Measurements from ENCODE around the gene CREG1. TPM values are rescaled to one million over a fixed set of nuclear protein-coding genes. Genes with fewer than 3 reads are reported as not detected.
A peak's percentile ranks its signal among the peaks of the same experiment; 100 is the strongest.

The CREG1 gene
- 46.2 and 54.7 TPM in 2 replicates for total RNA-seq (2014; rRNA removed; shearing (Covaris generic))

DNA sequence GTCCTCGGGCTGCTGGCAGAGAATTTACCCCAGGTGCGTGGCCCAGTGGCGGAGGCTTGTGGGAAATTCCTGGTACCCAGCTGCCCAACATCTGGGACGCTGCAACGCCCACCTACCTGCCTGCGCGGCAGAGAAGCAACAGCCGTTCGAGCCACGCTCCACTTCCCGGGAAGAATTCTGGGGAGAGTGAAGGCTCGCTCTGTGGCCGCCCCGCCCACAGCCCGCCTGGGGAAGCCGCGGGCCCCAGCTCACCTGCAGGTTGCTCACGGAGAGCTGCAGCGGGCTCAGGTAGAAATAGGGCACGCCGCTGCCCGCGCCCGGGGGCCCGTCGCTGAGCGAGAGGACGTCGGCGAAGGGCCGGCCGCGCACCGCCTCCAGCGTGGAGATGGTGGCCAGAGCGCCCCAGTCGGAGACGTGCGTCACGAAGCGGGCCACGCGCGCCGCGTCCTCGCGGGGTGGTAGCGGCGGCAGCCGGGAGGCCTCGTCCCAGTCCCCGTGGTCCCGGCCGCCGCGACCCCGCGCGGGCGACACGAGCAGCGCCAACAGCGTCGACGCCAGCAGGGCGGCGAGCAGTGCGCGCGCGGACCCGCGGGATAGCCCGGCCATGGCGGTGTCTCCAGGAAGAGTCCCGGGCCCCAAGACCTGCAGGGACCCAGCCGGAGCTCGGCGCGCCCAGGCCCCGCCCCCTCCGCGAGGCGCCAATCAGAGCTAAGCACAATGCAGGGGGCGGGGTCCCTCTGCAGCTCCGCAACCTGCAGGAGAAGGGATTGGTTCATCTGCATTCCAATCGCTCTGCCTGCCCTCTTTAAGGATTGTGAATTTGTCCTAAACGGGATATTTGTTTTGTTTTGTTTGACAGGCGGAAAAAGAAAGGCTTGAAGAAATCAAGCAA is at the start of gene CREG1:
TSS of gene CREG1 (minus strand) at position 627 of the 892 bp plus-strand sequence.
- Histone ChIP-seq H3K9me3 (replicated peaks) (no peaks in the 10 kb centered on the region), H3K27ac (no peak within 1 kb of the TSS), H3K36me3 (0 out of 2 replicates have a peak, but pooled peaks cover 4% of the 10 kb centered on the region), H3K4me1 (replicated peaks) (peaks cover 11% of the 10 kb centered on the region), H3K27me3 (replicated peaks) (no peaks in the 10 kb centered on the region), H3K4me3 (peak within 1 kb of the TSS; percentile 83)
- DNase-seq (ENCODE audit: low read depth in 1 of 2, low spot score in 2 of 2), result peak; percentile 90 to 92

DNA sequence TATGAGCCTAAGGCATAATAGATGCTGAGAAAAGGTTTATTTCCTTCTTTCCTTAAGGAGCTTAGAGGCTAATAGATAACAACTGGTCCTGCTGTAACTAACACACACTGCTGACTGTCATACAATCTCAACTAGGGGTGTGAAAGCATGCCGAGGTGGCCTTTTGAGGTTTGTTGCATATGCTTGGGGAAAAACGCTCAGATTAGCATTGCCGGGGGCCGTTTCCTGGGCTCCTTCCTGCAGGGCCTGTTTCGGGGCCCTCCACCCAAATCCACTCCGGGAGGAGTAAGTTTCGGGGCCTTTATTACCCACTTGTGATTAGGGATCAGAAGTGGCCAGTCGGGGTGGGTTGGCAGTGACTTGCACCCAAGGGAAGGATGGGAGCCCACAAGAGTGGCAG is 49.3 kb upstream of the CREG1 start:
- no peak overlapping the region for H3K4me3 ChIP-seq
- no peak for DNase-seq (ENCODE audit: low read depth in 1 of 2, low spot score in 2 of 2)
- no peak overlapping the region for H3K27ac ChIP-seq
- 0 out of 2 replicates have a peak, but pooled peaks cover 5% of the 10 kb centered on the region for H3K9me3 ChIP-seq (replicated peaks)
- no peaks in the 10 kb centered on the region for H3K27me3 ChIP-seq (replicated peaks)
- H3K36me3 ChIP-seq, result no peaks in the 10 kb centered on the region
- no peaks in the 10 kb centered on the region for H3K4me1 ChIP-seq (replicated peaks)

DNA sequence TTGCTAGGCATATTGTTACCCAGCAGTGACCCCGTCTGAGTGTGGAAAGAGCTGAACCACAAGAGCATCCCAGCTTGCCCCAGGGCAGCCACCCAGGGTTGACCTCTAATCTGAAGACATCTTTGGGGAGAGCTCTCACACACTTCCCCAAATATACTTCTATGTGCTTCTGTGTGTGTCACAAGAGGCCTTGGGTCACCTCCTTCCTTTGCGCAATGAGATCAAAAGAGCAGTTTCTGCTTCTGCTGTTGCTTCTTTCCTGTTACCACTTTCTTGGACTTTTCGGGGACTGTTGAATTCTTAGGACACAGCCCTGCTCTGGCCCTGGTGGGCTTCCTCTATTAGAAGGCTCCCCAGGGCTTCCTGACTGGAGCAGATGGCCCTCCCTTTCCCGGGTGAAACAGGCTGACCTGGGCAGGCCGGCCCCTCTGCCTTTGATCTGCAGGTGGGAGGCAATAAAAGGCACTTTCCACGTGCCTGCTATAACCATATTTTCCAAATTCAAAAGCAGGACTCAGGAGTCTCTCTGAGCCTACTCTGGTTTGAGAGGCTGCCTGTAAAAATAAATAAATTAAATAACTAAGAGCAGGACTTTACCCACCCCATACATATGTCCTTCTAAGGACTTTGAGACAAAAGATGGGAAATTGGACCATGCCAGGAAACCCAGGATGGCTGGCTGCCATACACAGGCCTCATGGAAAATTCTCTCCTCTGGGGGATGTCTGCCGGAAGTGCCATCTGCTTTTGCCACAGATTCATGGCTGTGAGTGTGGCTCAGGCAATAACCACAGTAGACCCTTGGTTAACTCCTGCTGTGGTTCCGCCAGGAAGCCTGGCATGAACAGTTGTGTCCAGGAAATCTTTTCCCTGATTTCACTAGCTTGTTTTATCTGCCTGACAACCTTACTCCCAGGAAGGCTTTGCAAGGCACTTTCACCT is 48.2 kb upstream of the CREG1 start:
- Histone ChIP-seq H3K36me3 (no peaks in the 10 kb centered on the region), H3K4me1 (replicated peaks) (no peaks in the 10 kb centered on the region), H3K9me3 (replicated peaks) (no peaks in the 10 kb centered on the region), H3K4me3 (no peak overlapping the region), H3K27ac (no peak overlapping the region), H3K27me3 (replicated peaks) (no peaks in the 10 kb centered on the region)
- DNase-seq (ENCODE audit: low read depth in 1 of 2, low spot score in 2 of 2), result no peak

DNA sequence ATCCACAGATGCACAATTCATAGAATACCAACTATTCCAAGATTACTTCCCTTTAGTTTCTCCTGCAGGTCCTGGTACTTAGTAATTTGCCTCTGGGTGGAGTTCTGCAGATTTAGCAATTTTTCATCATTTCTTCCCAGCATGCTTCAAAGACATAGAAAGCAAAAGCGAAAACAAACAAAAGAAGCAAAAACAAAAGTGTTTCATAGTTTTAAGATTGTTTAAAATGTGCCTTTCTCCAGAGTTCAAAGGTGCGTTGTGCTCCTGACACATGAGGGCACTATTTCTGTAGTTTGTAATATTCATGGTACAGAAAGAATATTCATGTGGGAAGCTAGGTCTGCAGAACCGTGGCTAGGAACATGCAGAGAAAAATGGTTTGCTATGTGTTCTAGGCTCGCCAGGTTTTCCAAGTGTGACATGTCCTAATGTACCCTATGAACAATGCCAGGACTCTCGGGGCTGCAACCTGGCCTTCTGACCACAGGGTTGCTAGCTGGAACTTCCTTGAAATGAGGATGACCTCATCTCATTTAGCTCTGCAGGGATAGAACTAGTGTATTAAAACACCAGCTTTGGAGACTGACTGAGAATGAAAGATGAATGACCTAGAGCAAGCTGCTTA is 46.5 kb upstream of the CREG1 start:
- Histone ChIP-seq H3K27ac (no peak overlapping the region), H3K9me3 (replicated peaks) (no peaks in the 10 kb centered on the region), H3K4me3 (no peak overlapping the region), H3K36me3 (no peaks in the 10 kb centered on the region), H3K27me3 (replicated peaks) (0 out of 2 replicates have a peak, but pooled peaks cover 4% of the 10 kb centered on the region), H3K4me1 (replicated peaks) (no peaks in the 10 kb centered on the region)
- peak in 1 of 2 experiments; percentile 35 for DNase-seq (ENCODE audit: low read depth in 1 of 2, low spot score in 2 of 2)

DNA sequence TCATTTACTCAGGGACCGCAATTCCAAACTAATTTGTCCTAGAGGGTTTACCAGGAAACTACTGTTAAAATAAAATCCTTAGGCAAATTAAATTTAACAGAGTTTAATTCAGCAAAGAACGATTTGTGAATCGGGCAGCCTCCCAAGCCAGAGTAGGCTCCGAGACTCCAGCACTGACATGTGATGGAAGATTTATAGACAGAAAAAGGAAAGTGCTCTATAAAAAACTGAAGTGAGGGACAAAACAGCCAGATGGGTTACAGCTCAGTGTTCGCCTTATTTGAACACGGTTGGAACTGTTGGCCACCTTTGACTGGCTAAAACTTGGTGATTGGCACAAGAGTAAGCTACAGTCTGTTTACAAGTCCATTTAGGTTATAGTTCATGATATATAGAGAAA is 41.3 kb upstream of the CREG1 start:
- Histone ChIP-seq H3K27me3 (replicated peaks) (peaks cover 9% of the 10 kb centered on the region), H3K27ac (no peak overlapping the region), H3K4me3 (no peak overlapping the region), H3K9me3 (replicated peaks) (no peaks in the 10 kb centered on the region), H3K4me1 (replicated peaks) (no peaks in the 10 kb centered on the region), H3K36me3 (no peaks in the 10 kb centered on the region)
- no peak for DNase-seq (ENCODE audit: low read depth in 1 of 2, low spot score in 2 of 2)

DNA sequence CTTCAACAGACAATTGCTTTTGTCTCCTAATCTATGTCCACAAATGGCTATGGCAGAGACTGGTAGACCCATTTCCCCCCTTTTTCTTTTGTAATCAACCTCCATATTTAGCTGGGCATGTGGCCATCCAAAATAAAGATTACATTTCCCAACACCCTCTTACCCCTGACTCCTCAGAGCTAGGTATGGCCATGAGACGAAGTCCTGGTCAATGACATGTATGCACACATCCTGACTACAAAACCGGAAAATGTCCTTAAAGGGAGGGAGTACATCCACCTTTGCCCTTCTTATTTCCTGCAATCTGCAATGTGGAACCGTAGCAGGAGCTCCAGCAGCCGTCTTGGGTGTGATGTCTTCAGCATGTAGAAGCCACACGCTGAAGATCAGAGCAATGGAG is 40.3 kb upstream of the CREG1 start:
- Histone ChIP-seq H3K27ac (no peak overlapping the region), H3K27me3 (replicated peaks) (peaks cover 9% of the 10 kb centered on the region), H3K9me3 (replicated peaks) (no peaks in the 10 kb centered on the region), H3K36me3 (no peaks in the 10 kb centered on the region), H3K4me1 (replicated peaks) (no peaks in the 10 kb centered on the region), H3K4me3 (no peak overlapping the region)
- DNase-seq (ENCODE audit: low read depth in 1 of 2, low spot score in 2 of 2), result no peak

DNA sequence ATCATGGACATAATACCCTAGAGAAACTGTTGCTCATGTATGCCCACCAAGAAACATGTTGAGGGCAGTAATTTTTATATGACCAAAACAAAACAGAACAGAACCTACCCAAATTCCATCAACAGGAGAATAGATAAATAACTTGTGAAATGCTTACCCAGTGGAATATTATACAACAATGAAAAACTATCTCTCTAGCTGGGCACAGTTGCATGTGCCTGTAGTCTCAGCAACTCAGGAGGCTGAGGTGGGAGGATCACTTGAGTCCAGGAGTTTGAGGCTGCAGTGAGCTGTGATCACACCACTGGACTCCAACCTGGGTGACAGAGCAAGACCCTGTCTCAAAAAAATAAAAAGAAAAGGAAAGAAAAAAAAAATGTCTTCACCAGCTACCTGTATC is 38.9 kb upstream of the CREG1 start:
- H3K4me1 ChIP-seq (replicated peaks), result no peaks in the 10 kb centered on the region
- H3K27ac ChIP-seq, result no peak overlapping the region
- no peaks in the 10 kb centered on the region for H3K36me3 ChIP-seq
- no peak for DNase-seq (ENCODE audit: low read depth in 1 of 2, low spot score in 2 of 2)
- no peaks in the 10 kb centered on the region for H3K9me3 ChIP-seq (replicated peaks)
- H3K27me3 ChIP-seq (replicated peaks), result peaks cover 9% of the 10 kb centered on the region
- H3K4me3 ChIP-seq, result no peak overlapping the region

DNA sequence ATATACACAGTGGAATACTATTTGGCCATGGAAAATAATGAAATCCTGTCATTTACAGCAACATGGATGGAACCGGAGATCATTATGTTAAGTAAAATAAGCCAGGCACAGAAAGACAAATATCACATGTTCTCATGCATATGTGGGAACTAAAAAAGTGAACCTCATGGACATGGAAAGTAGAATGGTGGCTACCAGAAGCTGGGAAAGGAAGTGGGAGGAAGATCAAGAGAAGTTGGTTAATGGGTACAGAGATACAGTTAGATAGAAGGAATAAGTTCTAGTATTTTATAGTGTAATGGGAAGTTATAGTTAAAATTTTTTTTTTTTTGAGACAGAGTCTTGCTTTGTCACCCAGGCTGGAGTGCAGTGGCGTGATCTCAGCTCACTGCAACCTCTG is 34.8 kb upstream of the CREG1 start:
- no peak for DNase-seq (ENCODE audit: low read depth in 1 of 2, low spot score in 2 of 2)
- H3K4me1 ChIP-seq (replicated peaks), result no peaks in the 10 kb centered on the region
- no peaks in the 10 kb centered on the region; the same call in 1 of the 2 replicates for H3K27me3 ChIP-seq (replicated peaks)
- no peaks in the 10 kb centered on the region for H3K9me3 ChIP-seq (replicated peaks)
- H3K4me3 ChIP-seq, result no peak overlapping the region
- no peaks in the 10 kb centered on the region for H3K36me3 ChIP-seq
- H3K27ac ChIP-seq, result no peak overlapping the region

DNA sequence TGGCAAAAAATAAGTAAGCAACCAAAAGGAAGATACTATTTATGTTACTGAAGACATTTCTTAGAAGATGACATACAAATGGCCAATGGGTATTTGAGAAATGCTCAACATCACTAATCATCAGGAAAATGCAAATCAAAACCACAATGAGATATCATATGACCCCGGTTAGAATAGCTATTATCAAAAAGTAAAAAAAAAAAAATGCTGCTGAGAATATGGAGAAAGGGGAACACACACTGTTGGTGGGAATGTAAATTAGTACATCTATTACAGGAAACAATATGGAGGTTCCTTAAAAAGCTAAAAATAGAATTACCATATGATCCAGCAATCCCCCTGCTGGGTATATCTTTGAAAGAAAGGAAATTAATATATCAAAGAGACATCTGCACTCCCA is 34.3 kb upstream of the CREG1 start:
- no peak overlapping the region for H3K27ac ChIP-seq
- no peaks in the 10 kb centered on the region for H3K27me3 ChIP-seq (replicated peaks)
- no peaks in the 10 kb centered on the region for H3K9me3 ChIP-seq (replicated peaks)
- DNase-seq (ENCODE audit: low read depth in 1 of 2, low spot score in 2 of 2), result no peak
- no peaks in the 10 kb centered on the region for H3K4me1 ChIP-seq (replicated peaks)
- no peaks in the 10 kb centered on the region for H3K36me3 ChIP-seq
- no peak overlapping the region for H3K4me3 ChIP-seq

DNA sequence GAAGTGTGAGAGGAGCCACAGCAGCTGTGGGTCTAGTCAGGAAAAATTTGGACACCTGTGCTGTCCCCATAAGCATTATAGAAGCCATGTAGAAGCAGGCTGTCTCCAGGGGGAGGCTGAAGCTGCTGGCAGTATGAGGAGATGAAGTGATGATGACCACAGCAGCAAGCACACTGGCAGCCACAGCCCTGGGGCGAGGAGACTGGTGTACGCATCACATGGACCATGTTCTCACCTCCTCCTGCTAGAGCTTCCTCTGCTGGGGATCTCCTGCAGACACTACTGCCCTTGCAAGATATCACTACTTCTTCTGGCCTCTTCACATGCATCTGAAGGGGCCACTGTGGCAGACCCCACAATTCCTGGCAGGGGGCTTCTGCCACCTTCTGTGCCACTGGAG is 33.8 kb upstream of the CREG1 start:
- no peaks in the 10 kb centered on the region for H3K4me1 ChIP-seq (replicated peaks)
- H3K9me3 ChIP-seq (replicated peaks), result no peaks in the 10 kb centered on the region
- DNase-seq (ENCODE audit: low read depth in 1 of 2, low spot score in 2 of 2), result no peak
- no peak overlapping the region for H3K4me3 ChIP-seq
- no peaks in the 10 kb centered on the region for H3K27me3 ChIP-seq (replicated peaks)
- no peaks in the 10 kb centered on the region for H3K36me3 ChIP-seq
- H3K27ac ChIP-seq, result no peak overlapping the region

DNA sequence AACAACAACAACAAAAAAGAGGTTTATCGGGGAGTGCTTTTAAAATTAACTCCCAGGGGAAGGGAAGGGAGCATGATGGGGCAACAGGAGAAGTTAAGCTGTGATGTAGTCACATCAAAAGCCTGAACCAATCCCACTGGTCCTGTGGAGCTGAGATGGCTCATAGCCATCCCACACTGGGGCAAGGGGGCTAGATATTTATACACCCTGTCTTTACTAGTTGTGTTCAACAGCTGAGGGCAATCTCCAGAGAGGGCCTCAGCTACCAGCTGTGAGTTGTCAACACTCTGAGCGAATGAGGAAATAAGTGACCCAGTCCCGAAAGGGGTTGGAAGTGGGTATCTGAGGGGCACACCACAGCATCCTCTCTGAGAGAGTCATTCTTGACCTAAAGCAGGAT is 31.0 kb upstream of the CREG1 start:
- Histone ChIP-seq H3K4me1 (replicated peaks) (no peaks in the 10 kb centered on the region), H3K4me3 (no peak overlapping the region)
- no peak for DNase-seq (ENCODE audit: low read depth in 1 of 2, low spot score in 2 of 2)

DNA sequence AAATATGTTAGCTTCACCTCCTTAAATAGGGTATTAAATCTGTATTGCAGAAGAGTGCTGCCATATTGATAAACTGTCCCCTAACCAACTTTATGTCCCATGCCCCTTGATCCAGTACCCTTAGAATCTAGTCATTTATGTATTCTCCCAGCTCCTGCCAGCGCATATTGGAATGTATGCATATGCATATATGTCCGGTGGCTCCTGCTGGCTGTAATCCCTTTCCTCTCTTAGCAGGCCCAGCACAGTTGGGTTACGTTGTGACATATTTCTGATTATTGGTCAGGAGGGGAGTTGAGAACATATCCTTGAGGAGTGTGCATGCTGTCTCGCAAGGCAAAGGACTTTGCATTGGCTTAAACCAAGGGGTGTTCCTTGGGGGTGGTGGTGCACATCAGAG is 29.2 kb upstream of the CREG1 start:
- no peaks in the 10 kb centered on the region for H3K9me3 ChIP-seq (replicated peaks)
- H3K27me3 ChIP-seq (replicated peaks), result peaks cover 3% of the 10 kb centered on the region; the same call in 1 of the 2 replicates
- H3K4me1 ChIP-seq (replicated peaks), result no peaks in the 10 kb centered on the region
- H3K36me3 ChIP-seq, result no peaks in the 10 kb centered on the region
- no peak overlapping the region for H3K4me3 ChIP-seq
- no peak overlapping the region for H3K27ac ChIP-seq
- DNase-seq (ENCODE audit: low read depth in 1 of 2, low spot score in 2 of 2), result no peak

More for the DNA sequence above, 31.0 kb upstream of the CREG1 start:
- H3K36me3 ChIP-seq, result no peaks in the 10 kb centered on the region
- no peak overlapping the region for H3K27ac ChIP-seq
- H3K27me3 ChIP-seq (replicated peaks), result peaks cover 3% of the 10 kb centered on the region; the same call in 1 of the 2 replicates
- H3K9me3 ChIP-seq (replicated peaks), result no peaks in the 10 kb centered on the region

DNA sequence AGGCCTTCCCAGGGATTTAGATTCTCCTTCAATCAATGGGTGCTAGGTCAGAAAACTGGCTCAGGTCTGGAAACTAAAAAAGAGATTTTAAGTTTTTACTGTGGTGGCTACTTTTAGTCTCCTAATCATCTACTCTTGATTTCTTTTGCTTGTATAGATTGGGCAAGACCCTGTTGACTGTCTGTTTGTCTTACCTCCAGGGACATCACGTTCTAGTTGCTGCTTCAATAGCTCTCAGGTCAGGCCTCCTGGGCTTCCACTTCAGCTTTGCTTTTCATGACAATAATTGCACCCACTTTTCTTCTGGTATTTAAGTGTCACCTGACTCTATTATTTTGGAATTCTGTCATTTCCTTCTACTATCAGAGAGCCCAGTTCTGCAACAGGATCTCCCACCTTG is 28.5 kb upstream of the CREG1 start:
- no peak for DNase-seq (ENCODE audit: low read depth in 1 of 2, low spot score in 2 of 2)
- H3K9me3 ChIP-seq (replicated peaks), result no peaks in the 10 kb centered on the region
- no peaks in the 10 kb centered on the region for H3K4me1 ChIP-seq (replicated peaks)
- H3K4me3 ChIP-seq, result no peak overlapping the region
- H3K27me3 ChIP-seq (replicated peaks), result peaks cover 3% of the 10 kb centered on the region; the same call in 1 of the 2 replicates
- H3K36me3 ChIP-seq, result no peaks in the 10 kb centered on the region
- no peak overlapping the region for H3K27ac ChIP-seq
